Right hindlimb (tissue), 1 donor: ENCODE data around the gene ANTXR2.

Experiments used
- DNase-seq: peaks from one replicate; pipeline ENCODE4 v3.0.0-alpha.2; 2018

Gene ANTXR2

DNA sequence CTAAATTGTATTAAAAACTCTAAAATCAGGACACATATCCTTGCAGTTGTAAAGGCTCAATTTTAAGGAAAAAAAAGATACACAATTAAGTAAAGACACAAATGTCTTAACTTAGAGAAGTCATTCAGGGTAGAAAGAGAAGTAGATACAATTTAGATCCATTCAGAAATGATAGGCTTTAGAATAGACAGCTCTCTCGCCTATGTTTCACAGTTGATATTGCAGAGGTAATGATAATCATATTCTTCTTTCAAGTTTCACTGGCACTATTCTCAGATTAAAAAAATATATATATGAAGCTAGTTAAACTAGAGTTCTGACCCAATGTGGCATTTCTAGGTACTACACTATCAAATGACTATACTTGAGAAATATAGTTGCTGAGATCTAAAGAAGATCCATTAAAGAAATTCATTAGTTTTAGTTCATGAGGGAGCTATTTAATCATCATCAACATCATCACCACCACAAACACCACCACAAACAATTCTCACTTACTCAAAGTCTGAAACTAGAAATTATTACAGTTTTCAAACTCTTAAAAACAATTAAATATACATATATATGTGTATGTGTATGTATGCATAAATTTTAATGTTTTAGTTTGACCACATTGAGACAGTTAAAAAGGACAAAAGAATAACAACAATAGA, 93.1 kb downstream of the ANTXR2 start:
- DNase-seq: no peak

GRCh38 chr4:79977131-79977840, 95.7 kb downstream of the ANTXR2 start:
- DNase-seq: no peak

GRCh38 chr4:79964400-79965211, 108.4 kb downstream of the ANTXR2 start:
- DNase-seq: peak; percentile 44

DNA sequence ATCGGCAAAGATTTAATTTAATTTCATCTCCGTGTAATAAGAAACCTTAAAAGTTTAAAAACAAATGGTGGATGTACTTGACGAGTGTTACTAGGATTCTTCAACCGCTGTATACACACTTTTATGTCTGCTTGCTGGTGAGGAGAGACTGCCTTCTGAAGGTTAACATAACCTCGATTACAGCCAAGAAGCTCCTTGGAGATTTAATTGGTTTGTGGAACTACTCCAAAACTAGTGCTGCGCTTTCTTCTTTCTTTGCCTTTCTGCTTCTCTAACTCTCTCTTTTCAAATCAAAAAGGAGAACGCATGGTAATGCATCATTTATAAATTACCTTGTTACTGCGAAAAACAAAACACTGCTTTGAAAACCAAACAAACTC, 109.0 kb downstream of the ANTXR2 start:
- DNase-seq: no peak

DNA sequence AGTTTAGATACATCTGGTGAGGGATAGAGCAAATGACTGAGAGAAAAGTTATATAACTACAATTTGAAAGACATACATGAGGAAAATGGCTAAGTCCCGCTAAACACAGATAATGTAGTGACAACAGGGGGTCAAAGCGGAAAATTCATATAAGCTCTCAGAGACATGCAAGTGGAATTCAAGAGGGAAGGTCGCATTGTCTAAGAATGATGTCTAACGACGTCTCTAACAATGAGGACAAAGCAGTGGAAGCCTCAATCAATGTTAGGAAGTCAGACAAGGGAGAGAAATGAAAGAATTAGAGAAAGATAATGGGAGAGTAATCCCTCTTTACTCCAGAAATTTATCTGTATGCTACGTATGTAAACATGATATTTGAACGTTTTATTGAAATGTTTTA, 113.4 kb downstream of the ANTXR2 start:
- DNase-seq: no peak

DNA sequence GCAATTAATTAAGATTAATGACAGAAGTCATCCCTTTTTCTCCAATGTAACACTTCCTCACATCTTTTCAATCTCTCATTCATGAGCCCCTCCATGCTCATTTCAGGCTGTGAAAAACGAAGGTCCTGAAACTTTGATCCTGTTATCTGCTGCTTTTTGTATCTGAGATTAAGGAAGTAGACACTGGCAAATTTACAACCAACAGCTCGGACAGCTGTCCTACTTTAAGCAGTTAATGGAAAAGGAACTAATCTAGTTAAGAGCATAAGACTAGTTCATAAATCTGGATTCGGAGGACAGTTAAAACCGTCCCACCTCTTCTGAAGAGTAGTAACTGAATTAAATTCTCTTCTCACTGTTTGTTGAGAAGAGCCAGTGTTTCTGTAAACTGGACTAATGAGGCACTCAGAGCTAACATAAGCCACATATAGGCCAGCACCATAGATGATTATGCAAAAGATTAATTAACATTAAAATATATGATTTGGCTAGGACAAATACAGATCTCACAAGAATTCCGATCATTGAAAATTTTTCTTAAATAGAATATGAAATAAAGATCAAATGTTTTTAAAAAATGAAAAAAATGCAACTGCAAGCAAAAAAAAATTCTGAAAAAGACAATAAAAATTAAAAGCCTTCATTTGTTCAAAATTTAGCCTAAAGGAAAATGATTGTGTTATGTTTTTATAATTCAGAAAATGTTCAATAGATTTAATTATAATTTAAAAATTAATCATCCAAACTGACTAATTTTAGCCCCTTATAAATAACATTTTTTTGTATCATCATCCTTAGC, 114.4 kb downstream of the ANTXR2 start:
- no peak for DNase-seq

DNA sequence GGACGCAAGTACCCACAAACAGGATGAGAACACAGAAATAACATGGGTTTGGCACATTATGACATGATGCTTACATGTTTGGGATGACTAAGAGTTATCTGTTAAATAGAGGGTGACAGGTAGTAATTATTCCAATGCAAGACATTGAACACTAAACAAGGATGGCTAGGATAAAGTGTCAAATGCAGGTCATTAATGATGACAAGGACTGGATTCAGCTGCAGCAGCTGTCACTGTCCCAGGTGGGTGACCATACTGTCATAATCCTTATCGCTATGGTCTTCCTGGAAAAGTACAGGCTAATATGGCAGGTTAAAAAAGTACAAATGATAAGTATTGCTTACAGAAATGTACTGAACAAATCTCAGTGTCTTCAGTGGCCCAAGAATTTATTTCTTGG, 123.9 kb downstream of the ANTXR2 start:
- no peak for DNase-seq

DNA sequence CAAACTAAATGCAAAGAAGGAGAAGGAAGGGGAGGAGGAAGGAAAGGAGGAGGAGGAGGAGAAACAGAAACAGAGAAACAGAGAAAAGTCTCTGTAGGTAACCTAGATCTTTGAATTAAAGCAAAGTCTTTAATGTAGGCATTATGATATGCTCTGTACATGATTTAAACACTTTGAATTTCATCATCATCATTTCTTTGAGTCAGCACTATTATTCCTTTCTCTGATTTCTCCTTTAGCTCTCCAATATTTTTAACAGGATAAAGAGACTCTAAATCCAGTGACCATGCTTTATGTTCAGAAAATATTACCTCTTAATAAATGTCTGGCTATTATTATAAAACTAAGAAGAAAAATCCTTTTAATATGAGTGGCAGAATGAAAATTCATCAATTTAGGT, 124.3 kb downstream of the ANTXR2 start:
- DNase-seq: no peak

GRCh38 chr4:79948261-79948660, 124.8 kb downstream of the ANTXR2 start:
- DNase-seq: no peak

- no peak for DNase-seq
These were observed 125.6 kb downstream of the ANTXR2 start for GRCh38 chr4:79947386-79947785.

DNA sequence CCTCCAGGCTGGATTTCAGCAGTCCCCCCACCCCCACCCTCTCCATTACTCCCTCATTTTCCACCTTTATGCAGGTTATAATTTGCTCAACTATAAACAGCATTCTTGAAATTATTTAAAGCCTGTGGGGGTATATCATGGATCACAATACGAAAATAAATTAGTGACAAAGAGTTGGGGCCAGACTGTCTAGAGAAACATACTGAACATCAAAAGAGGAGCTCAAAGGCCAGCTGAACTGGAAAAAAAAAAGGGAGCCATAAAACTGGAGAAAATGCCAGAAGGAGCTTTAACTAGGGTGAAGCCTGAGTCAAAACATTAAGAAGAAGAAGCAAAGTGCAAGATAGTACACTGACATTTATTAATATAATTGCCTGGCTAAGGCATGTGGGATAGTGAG, 137.8 kb downstream of the ANTXR2 start:
- no peak for DNase-seq

DNA sequence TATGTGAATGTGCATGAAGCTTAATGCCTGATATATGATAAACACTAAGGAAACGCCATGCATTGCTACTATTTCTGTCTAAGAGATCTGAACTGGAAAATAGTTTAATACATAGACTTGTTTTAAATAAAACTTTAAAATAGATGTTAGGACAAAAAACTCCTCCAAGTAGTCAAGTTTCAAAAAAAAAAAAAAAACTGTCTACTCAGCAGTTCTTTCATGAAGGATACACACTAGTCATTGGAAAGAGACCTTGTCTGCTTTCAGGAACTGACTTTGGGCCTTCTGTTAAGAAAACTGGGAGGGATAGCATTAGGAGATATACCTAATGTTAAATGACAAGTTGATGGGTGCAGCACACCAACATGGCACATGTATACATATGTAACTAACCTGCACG, 138.4 kb downstream of the ANTXR2 start:
- DNase-seq: no peak

DNA sequence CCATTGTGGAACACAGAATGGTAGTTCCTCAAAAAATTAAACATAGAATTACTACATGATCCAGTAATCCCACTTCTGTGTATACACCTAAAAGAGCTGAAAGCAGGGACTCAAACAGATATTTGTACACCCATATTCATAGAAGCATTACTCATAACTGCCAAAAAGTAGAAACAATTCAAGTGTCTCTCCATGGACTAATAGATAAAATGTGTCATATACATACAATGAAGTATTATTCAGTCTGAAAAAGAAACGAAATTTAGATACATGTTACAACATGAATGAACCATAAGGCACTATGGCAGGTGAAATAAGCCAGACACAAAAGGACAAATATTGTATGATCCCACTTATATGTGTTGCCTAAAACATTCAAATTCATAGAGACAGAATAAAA, 145.1 kb downstream of the ANTXR2 start:
- no peak for DNase-seq

DNA sequence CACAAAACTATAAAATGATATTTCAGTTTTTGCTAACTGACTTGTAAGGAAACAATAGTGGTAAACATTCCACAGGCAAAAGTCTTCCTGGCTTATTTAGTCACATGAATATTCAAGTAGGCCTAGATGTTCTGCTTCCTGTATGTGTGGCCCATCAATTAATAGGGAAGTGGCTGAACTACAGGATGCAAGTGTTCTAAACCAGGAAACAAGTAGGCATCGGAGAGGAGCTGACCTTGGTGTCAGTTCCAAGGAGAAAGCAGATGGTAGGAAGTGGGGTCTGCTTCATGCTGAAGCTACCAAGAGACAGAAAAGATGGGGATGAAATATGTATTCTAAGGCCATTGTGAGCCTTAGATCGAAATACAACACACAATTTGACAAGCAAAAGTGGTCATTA, 149.7 kb downstream of the ANTXR2 start:
- no peak for DNase-seq

- DNase-seq: no peak
These were observed 151.0 kb downstream of the ANTXR2 start for GRCh38 chr4:79922011-79922410.

GRCh38 chr4:79920163-79920853, 152.7 kb downstream of the ANTXR2 start:
- DNase-seq: no peak

- no peak for DNase-seq
These were observed 154.7 kb downstream of the ANTXR2 start for GRCh38 chr4:79918292-79918691.

DNA sequence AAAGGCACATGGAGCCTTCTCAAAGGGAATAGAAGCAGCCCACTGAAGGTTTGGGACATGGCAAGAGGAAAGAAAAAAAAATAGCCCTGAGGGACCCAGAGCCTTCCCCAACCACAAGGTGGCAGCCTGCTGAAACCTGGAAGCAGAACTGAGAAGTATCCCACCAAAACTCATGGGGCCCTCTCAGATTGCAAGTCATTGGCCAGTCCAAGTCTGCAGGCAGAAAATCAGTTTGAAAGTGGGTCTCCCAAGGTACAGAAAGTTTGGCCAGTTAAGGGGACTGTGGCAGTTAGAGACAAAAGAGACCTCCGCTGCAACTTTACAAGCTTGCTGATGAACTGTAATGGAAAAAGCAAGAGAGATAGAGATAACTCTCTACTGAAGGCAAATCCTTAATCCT, 155.8 kb downstream of the ANTXR2 start:
- no peak for DNase-seq

DNA sequence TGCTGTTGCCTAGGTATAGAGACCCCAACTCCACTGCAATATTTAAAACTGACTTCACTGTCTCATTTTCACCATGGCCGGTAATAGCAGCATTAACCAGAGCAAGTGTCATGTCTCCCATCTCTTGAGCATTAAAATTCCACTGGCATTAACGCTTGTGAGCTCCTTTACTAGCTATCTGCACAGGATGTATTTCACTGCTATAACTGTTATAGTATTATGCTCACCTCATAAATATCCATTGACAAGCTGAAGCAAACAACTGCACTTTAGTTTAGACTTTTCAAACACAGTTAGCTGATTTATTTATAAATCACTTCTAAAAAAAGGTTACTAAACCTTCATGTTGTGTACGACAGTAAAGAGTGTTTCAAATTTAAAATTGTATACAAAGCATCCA, 157.8 kb downstream of the ANTXR2 start:
- DNase-seq: no peak

DNA sequence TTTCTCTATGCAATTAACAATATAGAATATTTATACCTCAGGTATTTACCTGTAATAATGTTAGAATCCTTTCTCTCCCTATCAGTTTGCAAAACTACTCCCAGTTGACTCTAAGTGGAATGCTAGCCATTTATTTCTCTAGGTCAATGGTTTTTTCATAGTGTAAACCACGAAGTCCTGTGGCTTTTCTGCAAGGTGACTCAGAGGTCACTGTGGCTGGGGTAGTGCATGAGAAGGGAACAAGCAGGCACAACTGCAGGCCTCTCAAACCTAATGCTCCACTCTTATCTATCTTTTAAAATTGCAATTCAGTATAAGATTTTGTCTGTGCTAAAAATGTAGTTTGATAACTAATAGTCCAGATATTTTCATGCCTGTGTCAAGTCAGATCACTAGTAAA, 159.4 kb downstream of the ANTXR2 start:
- no peak for DNase-seq

DNA sequence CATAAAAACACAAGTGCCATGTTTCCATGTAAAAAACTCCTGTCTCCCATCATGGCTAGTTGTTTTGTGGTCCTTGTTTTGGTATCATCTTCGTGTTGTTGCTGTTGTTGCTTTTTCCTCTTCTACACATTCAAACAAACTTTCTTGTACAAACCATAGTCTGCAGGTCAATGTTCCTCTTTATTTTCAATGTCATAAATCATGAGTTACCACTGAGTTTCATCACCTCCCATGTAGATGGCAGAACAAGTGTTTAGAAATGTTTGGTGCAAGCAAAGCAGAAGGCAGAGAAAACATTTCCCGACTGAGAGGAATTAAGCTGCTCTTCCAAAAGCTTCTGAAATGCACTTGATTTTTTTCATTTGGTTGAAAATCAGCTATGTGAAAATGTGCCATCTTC, 166.0 kb downstream of the ANTXR2 start:
- DNase-seq: no peak

DNA sequence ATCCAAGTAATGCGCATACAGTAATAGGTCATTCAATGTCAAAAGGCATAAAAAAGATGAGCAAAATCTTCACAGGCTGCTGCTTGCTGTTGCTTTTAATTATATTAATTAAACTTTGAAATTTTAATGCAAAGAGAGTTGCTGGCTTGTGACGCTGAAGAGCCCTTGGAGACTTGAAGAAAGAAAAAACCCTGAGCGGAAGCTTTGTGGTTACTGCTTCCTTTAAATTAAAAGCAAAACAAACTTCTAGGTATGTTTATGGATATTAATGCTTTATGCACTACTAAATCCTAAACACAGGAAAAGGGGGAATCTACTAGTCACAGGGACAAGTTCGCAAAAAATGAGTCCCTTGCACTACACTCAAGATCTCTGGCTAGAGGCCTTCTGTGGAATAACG, 166.7 kb downstream of the ANTXR2 start:
- DNase-seq: no peak

GRCh38 chr4:79905212-79905611, 167.8 kb downstream of the ANTXR2 start:
- no peak for DNase-seq
